Measurements from ENCODE around the gene E2F2.

The E2F2 gene

DNA sequence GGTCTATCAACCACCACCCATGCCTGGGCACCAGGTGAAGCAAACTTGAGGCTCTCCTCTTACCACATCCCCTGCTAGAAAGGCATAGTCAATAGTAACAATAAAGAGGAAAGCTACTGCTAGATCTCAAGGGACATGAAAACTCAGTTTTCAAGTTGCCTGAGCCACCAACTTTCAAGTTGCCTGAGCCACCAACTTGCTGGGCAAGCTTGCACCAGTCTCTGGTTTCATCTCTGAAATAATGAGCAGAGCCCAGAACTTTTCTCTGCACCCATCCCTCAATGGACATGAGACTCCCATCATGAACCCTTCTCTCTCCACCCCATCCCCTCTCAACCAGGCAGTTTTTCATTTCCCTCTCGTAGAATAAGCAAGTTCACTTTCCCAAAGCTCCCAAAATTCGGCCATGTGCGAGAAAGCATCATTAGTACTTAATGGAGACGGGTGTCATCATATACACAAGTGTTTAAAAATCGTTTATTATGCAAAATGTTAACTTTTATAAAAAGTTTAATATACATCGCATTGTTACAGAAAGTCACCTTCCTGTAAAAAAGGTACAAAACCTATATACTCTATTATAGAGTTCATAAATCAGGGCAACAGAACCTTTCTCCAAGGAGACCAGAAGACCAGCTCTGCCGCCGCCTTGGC is 26.6 kb upstream of the E2F2 start:
- H3K36me3 ChIP-seq (ENCODE audit: control insufficient read depth in 5 of 5, insufficient read depth in 5 of 5, low read length in 5 of 5), result peaks cover 0 to 5% (median 0%) of the 10 kb centered on the region in 5 donors
- H3K27me3 ChIP-seq (ENCODE audit: control insufficient read depth in 5 of 5, insufficient read depth in 4 of 5, low read length in 5 of 5), result peaks cover 0 to 7% (median 0%) of the 10 kb centered on the region in 5 donors
- peak overlapping the region; percentile 72 to 99 (median 87) for H3K4me3 ChIP-seq (ENCODE audit: low read depth in 1 of 5, low read length in 5 of 5)
- no peaks in the 10 kb centered on the region for H3K9me3 ChIP-seq (ENCODE audit: control insufficient read depth in 5 of 5, low read length in 5 of 5)
- H3K4me1 ChIP-seq (ENCODE audit: control insufficient read depth in 5 of 5, insufficient read depth in 5 of 5, low read length in 5 of 5), result peaks cover 31 to 87% (median 74%) of the 10 kb centered on the region in 5 donors
- H3K27ac ChIP-seq (ENCODE audit: low read depth, low read length), result peak overlapping the region; percentile 96
- peak overlapping the region in 4 of 5 donors; percentile 23 to 79 (median 54) for H3K9ac ChIP-seq (ENCODE audit: low read length in 5 of 5)

DNA sequence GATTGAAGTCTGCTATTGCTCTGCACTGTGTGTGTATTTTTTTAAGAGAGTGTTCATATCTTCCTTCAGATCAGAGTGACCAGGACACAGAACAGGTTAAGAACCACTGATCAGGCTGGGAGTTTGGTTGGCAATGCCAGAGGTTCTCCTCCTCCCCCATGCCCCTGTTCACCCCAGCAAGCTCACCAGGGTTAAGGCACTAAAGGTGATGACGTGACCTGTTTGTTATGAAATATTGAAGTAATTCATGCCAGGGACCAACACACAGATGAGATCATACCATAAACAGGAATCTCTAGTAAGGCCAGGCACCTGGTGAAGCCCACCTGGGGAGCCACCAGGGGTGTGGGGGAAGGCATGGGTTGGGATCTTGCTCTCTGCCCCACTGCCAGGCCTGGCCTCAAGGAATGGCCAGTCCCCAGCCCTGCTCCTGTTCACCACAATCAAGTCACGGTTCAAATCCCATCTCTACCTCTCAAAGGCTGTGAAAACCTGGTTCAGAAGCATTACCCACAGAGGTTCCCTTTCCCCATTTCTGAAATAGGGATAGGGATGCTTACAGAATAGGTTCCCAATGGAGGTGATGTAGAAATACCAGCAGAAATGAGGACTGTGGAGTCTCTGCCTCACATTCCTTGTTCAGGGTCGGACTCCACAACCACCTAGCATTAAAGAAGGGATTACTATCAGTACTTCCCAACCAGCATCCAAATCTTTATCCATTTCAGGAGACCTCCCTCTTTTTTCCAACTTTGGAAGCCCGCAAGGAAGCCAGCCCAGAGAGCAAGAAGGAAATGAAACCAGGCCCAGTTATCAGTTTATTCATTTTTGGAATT is 25.8 kb upstream of the E2F2 start:
- H3K4me1 ChIP-seq (ENCODE audit: control insufficient read depth in 5 of 5, insufficient read depth in 5 of 5, low read length in 5 of 5), result peaks cover 27 to 81% (median 69%) of the 10 kb centered on the region in 5 donors
- H3K9me3 ChIP-seq (ENCODE audit: control insufficient read depth in 5 of 5, low read length in 5 of 5), result no peaks in the 10 kb centered on the region
- peak overlapping the region; percentile 12 to 99 (median 87) for H3K4me3 ChIP-seq (ENCODE audit: low read depth in 1 of 5, low read length in 5 of 5)
- H3K27me3 ChIP-seq (ENCODE audit: control insufficient read depth in 5 of 5, insufficient read depth in 4 of 5, low read length in 5 of 5), result peaks cover 0 to 4% (median 0%) of the 10 kb centered on the region in 5 donors
- peaks cover 0 to 5% (median 0%) of the 10 kb centered on the region in 5 donors for H3K36me3 ChIP-seq (ENCODE audit: control insufficient read depth in 5 of 5, insufficient read depth in 5 of 5, low read length in 5 of 5)
- H3K27ac ChIP-seq (ENCODE audit: low read depth, low read length), result peak overlapping the region; percentile 96
- peak overlapping the region in 3 of 5 donors; percentile 7 to 79 (median 23) for H3K9ac ChIP-seq (ENCODE audit: low read length in 5 of 5)

DNA sequence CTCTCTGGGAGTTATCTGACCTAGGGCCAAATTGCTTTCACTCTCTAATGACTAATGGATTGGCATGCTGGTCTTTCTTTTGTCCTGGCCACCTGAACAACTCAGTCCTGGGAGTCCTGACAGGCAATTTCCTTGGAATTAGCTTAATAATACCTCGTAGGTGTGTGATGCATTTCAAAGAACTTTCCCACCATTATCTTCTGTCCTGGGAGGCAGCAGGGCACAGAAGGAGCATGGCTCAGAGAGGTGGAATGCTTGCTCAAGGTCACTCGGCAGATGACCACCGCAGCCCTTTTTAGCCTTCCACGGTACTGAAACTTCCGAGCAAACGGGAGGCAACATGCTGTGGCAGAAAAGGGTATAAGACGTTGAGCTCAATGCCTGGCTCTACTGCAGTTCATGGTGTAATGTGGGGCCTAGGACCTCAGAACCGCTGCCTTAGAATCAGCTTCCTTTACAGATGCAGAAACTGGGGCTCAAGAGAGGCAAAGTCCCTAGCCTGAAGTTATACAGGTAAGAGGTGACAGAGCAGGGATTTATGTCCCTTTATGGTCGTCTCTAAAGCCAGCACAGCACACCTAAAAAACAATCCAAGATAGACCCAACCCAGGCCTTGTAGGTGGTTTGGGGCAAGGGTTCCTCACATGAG is 25.1 kb upstream of the E2F2 start:
- peaks cover 0 to 5% (median 0%) of the 10 kb centered on the region in 5 donors for H3K36me3 ChIP-seq (ENCODE audit: control insufficient read depth in 5 of 5, insufficient read depth in 5 of 5, low read length in 5 of 5)
- H3K27ac ChIP-seq (ENCODE audit: low read depth, low read length), result peak overlapping the region; percentile 96
- H3K27me3 ChIP-seq (ENCODE audit: control insufficient read depth in 5 of 5, insufficient read depth in 4 of 5, low read length in 5 of 5), result peaks cover 0 to 4% (median 0%) of the 10 kb centered on the region in 5 donors
- H3K9me3 ChIP-seq (ENCODE audit: control insufficient read depth in 5 of 5, low read length in 5 of 5), result no peaks in the 10 kb centered on the region
- peak overlapping the region in 2 of 5 donors; percentile 13 to 79 for H3K9ac ChIP-seq (ENCODE audit: low read length in 5 of 5)
- H3K4me1 ChIP-seq (ENCODE audit: control insufficient read depth in 5 of 5, insufficient read depth in 5 of 5, low read length in 5 of 5), result peaks cover 21 to 74% (median 61%) of the 10 kb centered on the region in 5 donors
- peak overlapping the region in 4 of 5 donors; percentile 22 to 99 (median 90) for H3K4me3 ChIP-seq (ENCODE audit: low read depth in 1 of 5, low read length in 5 of 5)

DNA sequence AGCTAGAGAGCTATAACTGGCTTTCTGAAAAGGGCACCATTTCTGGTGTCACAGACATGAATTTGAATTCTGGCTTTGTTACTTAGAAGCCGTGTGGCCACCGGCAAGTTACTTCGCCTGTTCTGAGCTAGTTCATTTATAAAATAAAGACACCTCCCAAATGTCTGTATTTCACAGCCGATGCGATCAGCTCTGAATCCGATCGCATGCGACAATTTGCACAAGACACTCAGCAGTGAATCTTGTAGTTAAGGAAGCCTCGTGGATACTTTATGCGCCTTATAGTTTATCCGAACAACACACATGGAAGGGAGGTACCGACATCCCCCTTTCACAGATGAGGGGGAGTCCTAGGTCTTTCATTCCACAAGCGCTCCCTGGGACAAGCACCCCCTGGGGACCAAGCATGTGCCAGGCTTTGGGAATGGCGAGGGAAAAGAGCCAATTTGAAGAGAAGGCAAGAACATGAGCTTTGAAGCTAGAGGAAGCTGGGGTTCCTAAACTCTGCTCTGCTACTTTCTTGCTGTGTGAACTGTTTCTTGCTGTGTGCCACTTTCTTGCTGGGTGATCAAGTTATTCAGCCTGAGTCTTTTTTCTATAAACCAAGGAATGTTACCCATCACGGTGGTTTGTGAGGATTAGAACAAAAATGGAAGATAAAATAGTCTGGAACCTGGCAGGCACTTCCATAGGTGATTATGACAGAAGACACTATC is 24.4 kb upstream of the E2F2 start:
- peak overlapping the region in 4 of 5 donors; percentile 43 to 79 (median 64) for H3K9ac ChIP-seq (ENCODE audit: low read length in 5 of 5)

DNA sequence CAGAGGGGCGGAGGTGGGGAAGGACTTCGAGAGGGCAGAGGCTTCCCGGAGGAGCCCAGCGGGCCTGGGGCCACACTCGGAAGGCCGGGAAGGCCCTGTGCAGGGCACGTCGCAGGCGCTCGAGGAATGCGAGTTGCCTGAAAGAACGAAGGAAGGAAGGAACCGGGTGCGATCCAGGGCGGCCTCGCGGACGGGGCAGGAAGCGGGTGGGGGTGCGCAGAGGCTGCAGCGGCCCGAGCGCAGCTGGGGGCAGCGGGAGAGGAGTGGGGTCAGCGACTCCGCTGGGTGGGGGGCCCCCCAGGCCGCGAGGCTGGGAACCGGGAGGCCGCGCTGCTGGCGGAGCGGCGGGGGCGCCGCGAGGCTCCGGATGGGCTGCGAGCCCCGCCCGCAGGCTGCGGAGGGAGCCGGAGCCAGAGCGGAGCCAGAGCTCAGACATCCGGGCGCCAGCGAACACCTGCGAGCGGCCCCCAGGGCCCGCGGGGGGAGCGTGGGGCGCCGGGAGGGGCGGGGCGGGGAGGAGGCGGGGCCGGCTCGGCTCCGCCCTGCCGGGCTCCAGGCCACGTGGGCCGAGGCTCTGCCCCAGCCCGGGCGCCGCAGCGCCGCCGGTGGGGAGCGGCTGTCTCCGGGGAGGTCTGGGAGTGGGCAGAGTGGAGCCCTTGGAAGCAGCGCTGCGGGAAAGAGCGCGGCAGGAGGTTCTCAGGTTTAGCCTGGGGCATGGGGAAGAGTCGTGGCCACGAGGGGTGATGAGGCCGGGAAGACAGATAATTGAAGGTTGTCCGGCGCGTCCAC is 23.6 kb upstream of the E2F2 start:
- Histone ChIP-seq H3K4me1 (ENCODE audit: control insufficient read depth in 5 of 5, insufficient read depth in 5 of 5, low read length in 5 of 5) (peaks cover 18 to 59% (median 49%) of the 10 kb centered on the region in 5 donors), H3K27me3 (ENCODE audit: control insufficient read depth in 5 of 5, insufficient read depth in 4 of 5, low read length in 5 of 5) (peaks cover 0 to 4% (median 0%) of the 10 kb centered on the region in 5 donors), H3K9ac (ENCODE audit: low read length in 5 of 5) (peak overlapping the region; percentile 38 to 79 (median 63)), H3K27ac (ENCODE audit: low read depth, low read length) (peak overlapping the region; percentile 96), H3K36me3 (ENCODE audit: control insufficient read depth in 5 of 5, insufficient read depth in 5 of 5, low read length in 5 of 5) (peaks cover 0 to 5% (median 0%) of the 10 kb centered on the region in 5 donors), H3K4me3 (ENCODE audit: low read depth in 1 of 5, low read length in 5 of 5) (peak overlapping the region; percentile 67 to 99 (median 87)), H3K9me3 (ENCODE audit: control insufficient read depth in 5 of 5, low read length in 5 of 5) (no peaks in the 10 kb centered on the region)

More for the DNA sequence above, 24.4 kb upstream of the E2F2 start:
- Histone ChIP-seq H3K27me3 (ENCODE audit: control insufficient read depth in 5 of 5, insufficient read depth in 4 of 5, low read length in 5 of 5) (peaks cover 0 to 4% (median 0%) of the 10 kb centered on the region in 5 donors), H3K36me3 (ENCODE audit: control insufficient read depth in 5 of 5, insufficient read depth in 5 of 5, low read length in 5 of 5) (peaks cover 0 to 5% (median 0%) of the 10 kb centered on the region in 5 donors), H3K27ac (ENCODE audit: low read depth, low read length) (peak overlapping the region; percentile 96), H3K4me1 (ENCODE audit: control insufficient read depth in 5 of 5, insufficient read depth in 5 of 5, low read length in 5 of 5) (peaks cover 18 to 67% (median 54%) of the 10 kb centered on the region in 5 donors), H3K4me3 (ENCODE audit: low read depth in 1 of 5, low read length in 5 of 5) (peak overlapping the region; percentile 67 to 99 (median 87)), H3K9me3 (ENCODE audit: control insufficient read depth in 5 of 5, low read length in 5 of 5) (no peaks in the 10 kb centered on the region)

DNA sequence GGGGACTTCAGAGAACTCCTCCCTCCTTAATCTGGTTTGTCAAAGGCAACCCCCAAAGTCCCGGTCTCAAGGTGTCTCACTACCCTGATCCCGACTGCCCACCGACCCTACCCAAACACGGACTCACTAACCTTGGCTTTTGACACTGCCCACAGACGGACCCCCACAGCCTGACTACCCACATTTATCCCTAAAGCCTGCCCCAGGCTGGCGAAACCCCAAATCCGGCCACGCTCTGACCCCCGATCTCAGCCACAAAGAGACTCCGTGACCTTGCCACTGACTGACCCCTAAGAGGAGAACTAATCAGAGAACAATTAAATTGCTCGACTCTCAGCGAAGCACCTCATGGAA is 23.1 kb upstream of the E2F2 start:
- Histone ChIP-seq H3K4me1 (ENCODE audit: control insufficient read depth in 5 of 5, insufficient read depth in 5 of 5, low read length in 5 of 5) (peaks cover 18 to 58% (median 47%) of the 10 kb centered on the region in 5 donors), H3K9ac (ENCODE audit: low read length in 5 of 5) (peak overlapping the region; percentile 36 to 73 (median 48)), H3K4me3 (ENCODE audit: low read depth in 1 of 5, low read length in 5 of 5) (peak overlapping the region; percentile 41 to 66 (median 52)), H3K36me3 (ENCODE audit: control insufficient read depth in 5 of 5, insufficient read depth in 5 of 5, low read length in 5 of 5) (peaks cover 0 to 5% (median 0%) of the 10 kb centered on the region in 5 donors), H3K9me3 (ENCODE audit: control insufficient read depth in 5 of 5, low read length in 5 of 5) (no peaks in the 10 kb centered on the region), H3K27ac (ENCODE audit: low read depth, low read length) (peak overlapping the region; percentile 78), H3K27me3 (ENCODE audit: control insufficient read depth in 5 of 5, insufficient read depth in 4 of 5, low read length in 5 of 5) (peaks cover 0 to 4% (median 0%) of the 10 kb centered on the region in 5 donors)

DNA sequence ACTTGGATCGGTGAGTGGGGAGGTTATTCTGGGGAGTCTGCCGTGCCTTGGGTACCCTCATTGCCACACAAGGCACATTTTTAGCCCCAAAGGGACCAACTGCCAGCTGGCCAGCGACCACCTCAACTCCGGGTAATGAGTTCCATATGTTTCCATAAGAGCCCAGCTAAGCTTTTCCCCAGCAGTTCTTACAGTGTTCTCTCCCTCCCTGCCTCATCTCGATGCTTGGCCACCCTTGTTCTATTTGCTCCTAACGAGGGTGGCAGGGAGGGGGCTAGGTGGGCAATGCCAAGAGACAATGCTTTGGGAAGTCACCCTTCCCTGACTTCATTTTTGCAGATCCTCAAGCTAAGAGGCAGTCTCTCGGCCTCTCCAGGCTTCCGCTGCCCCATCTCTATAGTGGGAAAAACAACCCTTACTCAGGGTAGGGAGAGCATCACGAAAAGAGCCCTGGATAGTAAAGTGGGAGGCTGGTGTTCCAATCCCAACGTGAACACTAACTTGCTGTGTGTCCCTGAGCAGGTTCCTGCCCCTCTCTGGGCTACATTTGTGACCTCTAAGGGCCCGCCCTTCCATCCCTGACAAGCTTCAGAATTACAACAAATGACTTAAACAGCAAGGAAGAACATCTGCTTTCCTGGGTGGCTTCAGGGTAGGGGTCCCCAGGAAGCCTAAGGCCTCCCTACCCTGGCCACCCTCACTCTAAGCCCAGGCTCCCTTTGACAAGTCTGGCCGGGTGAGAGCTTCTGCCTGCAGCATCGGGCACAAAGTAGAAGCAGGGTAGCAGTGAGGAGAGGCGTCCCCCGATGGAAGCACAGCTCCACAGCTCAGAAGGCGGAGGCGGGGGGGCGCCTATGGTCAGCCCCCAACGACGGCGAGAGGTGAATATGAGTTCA is 22.4 kb upstream of the E2F2 start:
- Histone ChIP-seq H3K27ac (ENCODE audit: low read depth, low read length) (peak overlapping the region; percentile 78), H3K36me3 (ENCODE audit: control insufficient read depth in 5 of 5, insufficient read depth in 5 of 5, low read length in 5 of 5) (peaks cover 0 to 5% (median 0%) of the 10 kb centered on the region in 5 donors), H3K4me1 (ENCODE audit: control insufficient read depth in 5 of 5, insufficient read depth in 5 of 5, low read length in 5 of 5) (peaks cover 18 to 58% (median 41%) of the 10 kb centered on the region in 5 donors), H3K27me3 (ENCODE audit: control insufficient read depth in 5 of 5, insufficient read depth in 4 of 5, low read length in 5 of 5) (peaks cover 0 to 4% (median 0%) of the 10 kb centered on the region in 5 donors), H3K4me3 (ENCODE audit: low read depth in 1 of 5, low read length in 5 of 5) (peak overlapping the region in 2 of 5 donors; percentile 52 to 66), H3K9ac (ENCODE audit: low read length in 5 of 5) (peak overlapping the region in 1 of 5 donors; percentile 67), H3K9me3 (ENCODE audit: control insufficient read depth in 5 of 5, low read length in 5 of 5) (no peaks in the 10 kb centered on the region)

DNA sequence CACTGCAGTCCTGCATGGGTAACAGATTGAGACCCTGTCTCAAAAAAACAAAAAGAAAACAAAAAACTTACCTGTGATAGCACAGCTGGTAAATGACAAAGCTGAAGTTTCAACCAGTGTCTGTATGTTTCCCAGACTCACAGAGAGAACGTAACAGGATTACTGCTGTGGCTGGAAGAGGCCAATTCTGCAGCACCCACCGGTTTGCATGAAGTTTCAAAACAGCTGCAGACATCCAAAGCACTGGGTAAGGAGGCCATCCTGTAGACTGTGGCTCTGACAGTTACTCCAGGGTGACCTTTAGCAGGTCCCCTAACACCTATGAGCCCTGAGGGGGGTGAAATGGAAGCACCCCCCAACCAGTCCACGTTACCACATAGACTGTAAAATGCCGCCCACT is 20.8 kb upstream of the E2F2 start:
- Histone ChIP-seq H3K36me3 (ENCODE audit: control insufficient read depth in 5 of 5, insufficient read depth in 5 of 5, low read length in 5 of 5) (peaks cover 0 to under 1% (median 0%) of the 10 kb centered on the region in 5 donors), H3K9ac (ENCODE audit: low read length in 5 of 5) (no peak overlapping the region), H3K27ac (ENCODE audit: low read depth, low read length) (no peak overlapping the region), H3K27me3 (ENCODE audit: control insufficient read depth in 5 of 5, insufficient read depth in 4 of 5, low read length in 5 of 5) (no peaks in the 10 kb centered on the region), H3K4me1 (ENCODE audit: control insufficient read depth in 5 of 5, insufficient read depth in 5 of 5, low read length in 5 of 5) (peaks cover 14 to 55% (median 28%) of the 10 kb centered on the region in 5 donors), H3K9me3 (ENCODE audit: control insufficient read depth in 5 of 5, low read length in 5 of 5) (no peaks in the 10 kb centered on the region), H3K4me3 (ENCODE audit: low read depth in 1 of 5, low read length in 5 of 5) (no peak overlapping the region)
